OCI-LY1 (cell line): Measurements from ENCODE around the gene ASB8.

Experiments
- H2AFZ ChIP-seq: fragments of 200-600 bp; sonication (generic), shearing (Covaris generic); 2 replicates; pipeline ENCODE4 v1.6.0; 2014; ENCODE audit warnings: antibody characterized with exemption, mild to moderate bottlenecking, low read length
- H3F3A ChIP-seq: fragments of 200-600 bp; sonication (generic), shearing (Covaris generic); 2 replicates; pipeline ENCODE4 v1.6.0; 2014; ENCODE audit warnings: mild to moderate bottlenecking, antibody characterized with exemption, low read length, moderate library complexity; ENCODE audit not compliant: insufficient read depth
- H3K27ac ChIP-seq: fragments of 200-600 bp; sonication (generic); 2 replicates; pipeline ENCODE4 v1.5.1; 2014; ENCODE audit warnings: low read length, mixed run types, mild to moderate bottlenecking, low read depth; ENCODE audit not compliant: poor library complexity, severe bottlenecking
- H3K27me3 ChIP-seq: fragments of 200-600 bp; sonication (generic); 2 replicates; pipeline ENCODE4 v1.6.0; 2014; ENCODE audit warnings: antibody characterized with exemption, mild to moderate bottlenecking, low read length, moderate library complexity; ENCODE audit not compliant: insufficient read depth
- H3K36me3 ChIP-seq: fragments of 200-600 bp; sonication (generic); 2 replicates; pipeline ENCODE4 v1.6.1; 2014; ENCODE audit warnings: mild to moderate bottlenecking, antibody characterized with exemption, low read length, moderate library complexity, mixed read lengths; ENCODE audit not compliant: insufficient read depth
- H3K4me1 ChIP-seq: fragments of 200-600 bp; sonication (generic); 2 replicates; pipeline ENCODE4 v1.5.1; 2014; ENCODE audit warnings: mild to moderate bottlenecking, low read length, moderate library complexity; ENCODE audit not compliant: insufficient read depth, severe bottlenecking
- H3K4me2 ChIP-seq: fragments of 200-600 bp; sonication (generic), shearing (Covaris generic); 2 replicates; pipeline ENCODE4 v1.6.1; 2014; ENCODE audit warnings: low read length
- H3K4me3 ChIP-seq: fragments of 200-600 bp; sonication (generic); 2 replicates; pipeline ENCODE4 v1.5.1; 2014; ENCODE audit warnings: low read length, low read depth, mild to moderate bottlenecking, mixed read lengths; ENCODE audit not compliant: poor library complexity, severe bottlenecking
- H3K79me2 ChIP-seq: fragments of 200-600 bp; shearing (Covaris generic); 2 replicates; pipeline ENCODE4 v1.6.1; 2016; ENCODE audit warnings: mixed run types, low read length, mixed read lengths; ENCODE audit not compliant: insufficient read depth
- H3K9ac ChIP-seq: fragments of 200-600 bp; sonication (generic), shearing (Covaris generic); 2 replicates; pipeline ENCODE4 v1.6.1; 2014; ENCODE audit warnings: mild to moderate bottlenecking, low read length, mixed read lengths
- H3K9me2 ChIP-seq: fragments of 200-600 bp; sonication (generic), shearing (Covaris generic); 2 replicates; pipeline ENCODE4 v1.6.1; 2014; ENCODE audit warnings: low read depth, mild to moderate bottlenecking, low read length, mixed read lengths
- H3K9me3 ChIP-seq: fragments of 200-600 bp; shearing (Covaris generic); 2 replicates; pipeline ENCODE4 v1.6.1; 2014; ENCODE audit warnings: low read length, mixed read lengths
- H4K20me1 ChIP-seq: fragments of 200-600 bp; sonication (generic), shearing (Covaris generic); 2 replicates; pipeline ENCODE4 v1.6.0; 2016; ENCODE audit warnings: mild to moderate bottlenecking, low read length; ENCODE audit not compliant: insufficient read depth
- EZH2 ChIP-seq: fragments of 200-600 bp; sonication (generic), shearing (Covaris generic); IDR thresholded peaks from 2 replicates; pipeline ENCODE4 v1.8.0; 2017; ENCODE audit warnings: borderline replicate concordance, mixed run types, mild to moderate bottlenecking, antibody characterized with exemption, low read length, moderate library complexity, mixed read lengths
- TF ChIP-seq, protein P1 (sequence below): fragments of 200-600 bp; sonication (generic), shearing (Covaris generic); IDR thresholded peaks from 2 replicates; pipeline ENCODE4 v1.5.1; 2017; ENCODE audit warnings: mild to moderate bottlenecking, antibody characterized with exemption, low read length, moderate library complexity, mixed read lengths

Gene ASB8

DNA sequence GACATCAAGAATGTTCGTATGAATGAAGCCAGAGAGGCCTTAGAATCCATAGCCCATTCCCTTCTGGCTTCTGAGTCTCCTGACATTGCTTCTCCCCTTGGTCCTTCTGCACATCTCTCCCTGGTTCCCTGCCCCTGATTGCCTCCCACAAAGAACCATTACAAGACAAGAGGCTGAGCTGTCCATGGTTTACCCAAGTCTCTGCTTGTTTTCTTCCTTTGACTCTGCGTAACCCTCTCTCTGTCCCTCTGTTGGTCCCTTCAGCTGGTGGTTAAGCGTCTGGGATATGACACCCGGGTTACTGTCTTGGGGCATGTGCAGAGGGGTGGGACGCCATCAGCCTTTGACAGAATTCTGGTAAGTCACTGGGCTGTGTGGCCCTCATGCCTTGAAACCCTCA, 22.3 kb downstream of the ASB8 start:
- no peaks in the 10 kb centered on the region for H3K27me3 ChIP-seq
- no peaks in the 10 kb centered on the region for H3K9me2 ChIP-seq
- no peaks in the 10 kb centered on the region for H3K79me2 ChIP-seq
- no peak overlapping the region for H3K9ac ChIP-seq
- H4K20me1 ChIP-seq, result no peaks in the 10 kb centered on the region
- H3K9me3 ChIP-seq, result no peaks in the 10 kb centered on the region
- peaks cover 82% of the 10 kb centered on the region for H3K36me3 ChIP-seq
- H3K4me2 ChIP-seq, result no peak overlapping the region
- H3K27ac ChIP-seq, result no peak overlapping the region
- H3K4me3 ChIP-seq, result no peak overlapping the region
- H3K4me1 ChIP-seq, result no peaks in the 10 kb centered on the region
- TF ChIP-seq EZH2, result no peak
- TF ChIP-seq, protein P1, sequence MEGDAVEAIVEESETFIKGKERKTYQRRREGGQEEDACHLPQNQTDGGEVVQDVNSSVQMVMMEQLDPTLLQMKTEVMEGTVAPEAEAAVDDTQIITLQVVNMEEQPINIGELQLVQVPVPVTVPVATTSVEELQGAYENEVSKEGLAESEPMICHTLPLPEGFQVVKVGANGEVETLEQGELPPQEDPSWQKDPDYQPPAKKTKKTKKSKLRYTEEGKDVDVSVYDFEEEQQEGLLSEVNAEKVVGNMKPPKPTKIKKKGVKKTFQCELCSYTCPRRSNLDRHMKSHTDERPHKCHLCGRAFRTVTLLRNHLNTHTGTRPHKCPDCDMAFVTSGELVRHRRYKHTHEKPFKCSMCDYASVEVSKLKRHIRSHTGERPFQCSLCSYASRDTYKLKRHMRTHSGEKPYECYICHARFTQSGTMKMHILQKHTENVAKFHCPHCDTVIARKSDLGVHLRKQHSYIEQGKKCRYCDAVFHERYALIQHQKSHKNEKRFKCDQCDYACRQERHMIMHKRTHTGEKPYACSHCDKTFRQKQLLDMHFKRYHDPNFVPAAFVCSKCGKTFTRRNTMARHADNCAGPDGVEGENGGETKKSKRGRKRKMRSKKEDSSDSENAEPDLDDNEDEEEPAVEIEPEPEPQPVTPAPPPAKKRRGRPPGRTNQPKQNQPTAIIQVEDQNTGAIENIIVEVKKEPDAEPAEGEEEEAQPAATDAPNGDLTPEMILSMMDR, result no peak
- H3F3A ChIP-seq, result no peaks in the 10 kb centered on the region
- H2AFZ ChIP-seq, result no peak overlapping the region

DNA sequence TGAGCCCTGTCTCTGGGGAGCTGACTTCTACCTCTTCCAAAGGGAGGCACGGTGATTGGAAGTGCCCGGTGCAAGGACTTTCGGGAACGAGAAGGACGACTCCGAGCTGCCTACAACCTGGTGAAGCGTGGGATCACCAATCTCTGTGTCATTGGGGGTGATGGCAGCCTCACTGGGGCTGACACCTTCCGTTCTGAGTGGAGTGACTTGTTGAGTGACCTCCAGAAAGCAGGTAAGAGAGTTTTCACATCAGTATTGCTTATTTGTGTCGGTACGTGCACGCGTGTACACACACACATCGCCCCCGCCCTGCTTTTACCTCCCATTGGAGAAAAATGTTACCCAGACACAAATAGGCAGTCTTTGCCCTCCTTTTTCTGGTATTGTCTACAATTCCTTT, 24.5 kb downstream of the ASB8 start:
- Histone ChIP-seq H3K9me2 (no peaks in the 10 kb centered on the region), H3K36me3 (peaks cover 81% of the 10 kb centered on the region), H3K27ac (no peak overlapping the region), H3K4me1 (no peaks in the 10 kb centered on the region), H3F3A (no peaks in the 10 kb centered on the region), H4K20me1 (no peaks in the 10 kb centered on the region), H3K4me2 (no peak overlapping the region), H3K79me2 (no peaks in the 10 kb centered on the region), H3K9me3 (no peaks in the 10 kb centered on the region), H3K4me3 (no peak overlapping the region), H3K9ac (no peak overlapping the region), H3K27me3 (no peaks in the 10 kb centered on the region), H2AFZ (no peak overlapping the region)
- TF ChIP-seq EZH2, result no peak
- TF ChIP-seq, protein P1, result no peak

DNA sequence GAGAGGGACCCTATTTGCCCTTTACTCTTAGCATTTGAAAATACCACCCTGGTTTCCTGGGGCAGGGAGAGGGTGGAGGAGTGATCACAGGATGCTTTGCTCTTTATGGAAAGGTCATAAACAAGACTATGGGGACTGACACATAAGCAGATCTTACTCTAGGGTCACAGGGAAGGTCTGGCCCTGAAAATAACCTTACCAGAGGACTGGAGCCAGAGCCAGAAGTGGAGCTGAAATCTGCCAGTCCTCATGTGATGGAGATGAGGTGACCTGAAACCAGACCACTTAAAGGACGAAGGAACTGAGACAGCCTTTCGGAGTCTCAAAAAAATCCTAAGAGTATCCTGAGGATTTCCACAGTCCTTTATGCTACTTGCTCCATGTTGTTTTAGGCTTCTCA, 25.8 kb downstream of the ASB8 start:
- Histone ChIP-seq H3K4me3 (no peak overlapping the region), H3K4me1 (no peaks in the 10 kb centered on the region), H4K20me1 (no peaks in the 10 kb centered on the region), H3K79me2 (no peaks in the 10 kb centered on the region), H3K36me3 (peaks cover 85% of the 10 kb centered on the region), H3K4me2 (no peak overlapping the region), H3K27ac (no peak overlapping the region), H2AFZ (no peak overlapping the region), H3F3A (no peaks in the 10 kb centered on the region), H3K9me2 (no peaks in the 10 kb centered on the region), H3K9me3 (no peaks in the 10 kb centered on the region), H3K9ac (no peak overlapping the region), H3K27me3 (no peaks in the 10 kb centered on the region)
- TF ChIP-seq EZH2, result no peak
- TF ChIP-seq, protein P1, result no peak
